Esophagus muscularis mucosa (tissue), 4 donors: ENCODE measurements around the gene ZNF185.

ENCODE experiments used
- EP300 ChIP-seq: sonication (generic); formaldehyde crosslinking; IDR thresholded peaks from one replicate; pipeline ENCODE4 v1.6.1; 2017; ENCODE audit warnings: antibody characterized with exemption
- POLR2A ChIP-seq: fragments of 450-650 bp; IDR thresholded peaks from one replicate; pipeline ENCODE4 v1.6.1; 2017; ENCODE audit warnings: antibody characterized with exemption, moderate library complexity, mild to moderate bottlenecking, low read depth
- POLR2AphosphoS5 ChIP-seq, 2 donors: sonication (generic); formaldehyde crosslinking; IDR thresholded peaks; one replicate each; pipeline ENCODE4 v1.6.1; 2017; ENCODE audit warnings: antibody characterized with exemption in 2 of 2
- TF ChIP-seq, protein P1 (sequence below), 3 experiments: fragments of 200-600 bp in 2 of 3; fragments of 450-650 bp in 1 of 3; sonication (generic) in 2 of 3; IDR thresholded peaks; one replicate each; pipeline ENCODE4 v1.5.1; 2017 to 2019; ENCODE audit warnings: antibody characterized with exemption in 3 of 3, mild to moderate bottlenecking in 2 of 3, moderate library complexity in 1 of 3

- TF ChIP-seq POLR2AphosphoS5 (IDR thresholded peaks at IDR 0.05) (no peak), POLR2A (no peak), EP300 (no peak)
- TF ChIP-seq, protein P1, sequence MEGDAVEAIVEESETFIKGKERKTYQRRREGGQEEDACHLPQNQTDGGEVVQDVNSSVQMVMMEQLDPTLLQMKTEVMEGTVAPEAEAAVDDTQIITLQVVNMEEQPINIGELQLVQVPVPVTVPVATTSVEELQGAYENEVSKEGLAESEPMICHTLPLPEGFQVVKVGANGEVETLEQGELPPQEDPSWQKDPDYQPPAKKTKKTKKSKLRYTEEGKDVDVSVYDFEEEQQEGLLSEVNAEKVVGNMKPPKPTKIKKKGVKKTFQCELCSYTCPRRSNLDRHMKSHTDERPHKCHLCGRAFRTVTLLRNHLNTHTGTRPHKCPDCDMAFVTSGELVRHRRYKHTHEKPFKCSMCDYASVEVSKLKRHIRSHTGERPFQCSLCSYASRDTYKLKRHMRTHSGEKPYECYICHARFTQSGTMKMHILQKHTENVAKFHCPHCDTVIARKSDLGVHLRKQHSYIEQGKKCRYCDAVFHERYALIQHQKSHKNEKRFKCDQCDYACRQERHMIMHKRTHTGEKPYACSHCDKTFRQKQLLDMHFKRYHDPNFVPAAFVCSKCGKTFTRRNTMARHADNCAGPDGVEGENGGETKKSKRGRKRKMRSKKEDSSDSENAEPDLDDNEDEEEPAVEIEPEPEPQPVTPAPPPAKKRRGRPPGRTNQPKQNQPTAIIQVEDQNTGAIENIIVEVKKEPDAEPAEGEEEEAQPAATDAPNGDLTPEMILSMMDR (IDR thresholded peaks at IDR 0.05) = no peak
Measured at GRCh38 chrX:152876931-152877840, 20.7 kb upstream of the ZNF185 start.
